ENCODE measurements around the gene CBY3.
A peak's percentile ranks its signal among the peaks of the same experiment; 100 is the strongest.
"Not testable (repeated sequence)": the region's sequence is repeated elsewhere in the genome, so short reads cannot be mapped to it uniquely, and the experiment has no call there.

The CBY3 gene

DNA sequence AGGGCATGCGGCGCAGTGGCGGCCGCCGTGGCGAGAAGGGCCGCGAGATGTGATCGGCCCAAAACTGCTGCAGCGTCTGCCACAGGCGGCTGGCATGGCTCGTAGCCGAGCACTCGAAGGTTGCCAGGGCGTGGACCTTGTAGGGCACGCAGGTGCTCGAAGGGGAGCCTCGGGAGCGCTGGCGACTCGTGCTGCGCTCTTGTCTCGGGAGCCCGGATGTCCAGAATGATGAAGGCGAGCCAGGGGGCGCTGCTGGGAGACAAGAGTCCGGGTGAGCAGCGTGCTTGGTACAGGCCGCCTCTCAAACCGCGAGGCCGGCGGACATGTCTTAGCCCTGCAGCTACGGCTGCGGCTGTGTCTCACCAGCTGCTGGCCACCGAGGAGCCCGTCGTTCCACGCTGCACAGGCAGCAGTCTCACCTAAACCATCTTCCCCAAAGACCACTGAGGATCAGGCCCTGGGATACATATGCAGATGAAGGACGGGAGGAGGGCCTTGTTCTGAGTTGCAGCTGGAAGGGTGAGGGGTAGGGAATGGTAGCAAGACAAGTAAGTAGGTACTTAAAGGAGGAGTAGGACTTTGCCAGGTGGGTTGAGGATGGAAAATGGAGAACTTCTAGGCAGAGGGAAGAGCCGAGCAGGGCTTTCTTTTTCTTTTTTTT is 1.7 kb downstream of the CBY3 start:
- in situ Hi-C loops (cut with MboI; ENCODE audit: low pct_unique_long_range_greater_than_20kb, low sequenced_read_pairs): no loop called here
- no peak for DNase-seq

- DNase-seq: peak; percentile 95
- in situ Hi-C loops (cut with MboI; ENCODE audit: low pct_unique_long_range_greater_than_20kb, low sequenced_read_pairs): no loop called here
Observed at GRCh38 chr5:179678223-179679013, 2.4 kb downstream of the CBY3 start.

DNA sequence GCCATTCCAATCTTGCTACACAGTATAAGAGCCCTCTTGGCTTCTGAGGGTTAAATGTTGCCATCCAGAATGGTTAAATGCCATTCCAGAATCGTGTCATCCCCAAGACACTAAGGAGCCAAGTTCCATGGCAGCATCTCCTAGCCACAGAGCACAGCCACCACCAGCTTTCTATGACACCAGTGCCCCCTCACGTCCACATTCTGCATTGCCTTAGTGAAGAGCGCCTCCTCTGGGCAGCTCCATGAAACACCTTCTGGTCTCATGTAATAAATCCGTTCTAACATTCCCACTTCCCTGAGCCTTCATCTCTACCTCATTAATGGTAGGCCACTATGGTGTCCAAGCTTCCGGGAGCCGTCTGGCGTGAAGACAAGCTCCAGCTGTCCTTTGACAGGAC is 12.4 kb downstream of the CBY3 start:
- in situ Hi-C loops (cut with MboI; ENCODE audit: low pct_unique_long_range_greater_than_20kb, low sequenced_read_pairs): no loop called here
- DNase-seq: peak; percentile 87

DNA sequence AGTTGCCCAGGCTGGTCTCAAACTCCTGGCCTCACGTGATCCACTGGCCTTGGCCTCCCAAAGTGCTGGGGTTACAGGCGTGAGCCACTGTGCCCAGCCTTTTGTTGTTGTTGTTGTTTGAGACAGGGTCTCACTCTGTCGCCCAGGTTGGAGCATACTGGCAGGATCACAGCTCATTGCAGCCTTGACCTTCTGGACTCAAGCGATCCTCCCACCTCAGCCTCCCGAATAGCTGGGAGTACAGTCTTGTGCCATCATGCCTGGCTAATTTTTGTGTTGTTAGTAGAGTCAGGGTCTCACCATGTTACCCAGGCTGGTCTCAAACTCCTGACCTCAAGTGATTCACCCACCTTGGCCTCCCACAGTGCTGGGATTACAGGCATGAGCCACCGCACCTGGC is 19.2 kb downstream of the CBY3 start:
- in situ Hi-C loops (cut with MboI; ENCODE audit: low pct_unique_long_range_greater_than_20kb, low sequenced_read_pairs); DNase-seq: not testable (repeated sequence)

- DNase-seq: peak; percentile 33
- in situ Hi-C loops (cut with MboI; ENCODE audit: low pct_unique_long_range_greater_than_20kb, low sequenced_read_pairs): not testable (repeated sequence)
Observed at GRCh38 chr5:179658179-179658856, 22.5 kb downstream of the CBY3 start.

DNA sequence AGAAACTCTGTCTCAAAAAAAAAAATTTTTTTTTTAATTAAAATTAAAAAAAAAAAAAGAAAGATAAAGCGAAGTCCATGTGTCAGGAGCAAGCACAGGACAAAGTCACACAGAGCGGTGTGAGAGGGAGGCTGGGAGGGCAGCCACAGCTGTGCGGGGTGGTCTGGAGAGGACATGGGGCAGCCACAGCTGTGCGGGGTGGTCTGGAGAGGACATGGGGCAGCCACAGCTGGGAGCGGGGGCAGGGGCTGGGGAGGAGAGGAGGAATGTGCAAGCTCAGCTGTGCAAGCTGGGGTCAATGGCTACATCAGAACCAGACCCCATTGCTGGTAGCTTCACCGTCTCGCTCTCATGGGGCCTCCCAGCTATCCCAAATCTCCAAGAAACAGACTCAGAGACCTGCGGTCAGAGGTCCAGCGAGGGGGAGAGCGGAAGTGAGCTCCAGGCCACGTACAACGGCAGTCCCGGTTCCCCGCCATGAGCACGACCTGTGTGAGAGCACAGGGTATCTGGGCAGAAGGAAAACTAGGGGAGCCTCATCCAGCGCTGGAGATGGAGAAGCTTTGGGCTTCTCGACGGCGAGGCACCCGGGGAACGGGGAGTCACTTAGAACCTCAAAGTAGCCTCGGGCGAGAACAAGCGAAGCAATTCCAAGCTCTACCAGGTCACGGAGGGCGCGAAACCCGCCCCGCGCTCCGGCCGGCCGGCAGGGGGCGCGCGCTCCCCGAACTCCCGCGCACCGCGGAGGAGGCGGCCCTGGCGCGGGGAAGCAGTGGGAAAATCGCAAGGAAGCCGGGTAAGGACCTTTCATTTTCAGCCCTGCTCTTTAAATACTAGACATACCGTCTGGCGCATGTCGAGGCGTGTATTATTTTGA is 23.3 kb downstream of the CBY3 start:
- in situ Hi-C loops (cut with MboI; ENCODE audit: low pct_unique_long_range_greater_than_20kb, low sequenced_read_pairs); DNase-seq: not testable (repeated sequence)

GRCh38 chr5:179653135-179653534 is 27.7 kb downstream of the CBY3 start:
- in situ Hi-C loops (cut with MboI; ENCODE audit: low pct_unique_long_range_greater_than_20kb, low sequenced_read_pairs): not testable (repeated sequence)

DNA sequence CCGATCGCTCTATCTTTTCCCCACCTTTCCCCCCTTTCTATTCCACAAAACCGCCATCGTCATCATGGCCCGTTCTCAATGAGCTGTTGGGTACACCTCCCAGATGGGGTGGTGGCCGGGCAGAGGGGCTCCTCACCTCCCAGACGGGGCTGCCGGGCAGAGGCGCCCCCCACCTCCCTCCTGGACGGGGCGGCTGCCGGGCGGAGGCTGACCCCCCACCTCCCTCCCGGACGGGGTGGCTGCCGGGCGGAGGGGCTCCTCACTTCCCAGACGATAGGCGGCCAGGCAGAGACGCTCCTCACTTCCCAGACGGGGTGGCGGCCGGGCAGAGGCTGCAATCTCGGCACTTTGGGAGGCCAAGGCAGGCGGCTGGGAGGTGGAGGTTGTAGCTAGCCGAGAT is 30.6 kb downstream of the CBY3 start:
- in situ Hi-C loops (cut with MboI; ENCODE audit: low pct_unique_long_range_greater_than_20kb, low sequenced_read_pairs); DNase-seq: not testable (repeated sequence)

More at GRCh38 chr5:179653135-179653534, 27.7 kb downstream of the CBY3 start:
- DNase-seq: peak; percentile 35

- not testable (repeated sequence) for DNase-seq
Observed at GRCh38 chr5:179649166-179649703, 31.6 kb downstream of the CBY3 start.

GRCh38 chr5:179648410-179648809 is 32.4 kb downstream of the CBY3 start:
- in situ Hi-C loops (cut with MboI; ENCODE audit: low pct_unique_long_range_greater_than_20kb, low sequenced_read_pairs): no loop called here
- DNase-seq: no peak

More at GRCh38 chr5:179649166-179649703, 31.6 kb downstream of the CBY3 start:
- in situ Hi-C loops (cut with MboI; ENCODE audit: low pct_unique_long_range_greater_than_20kb, low sequenced_read_pairs): not testable (repeated sequence)

- DNase-seq; in situ Hi-C loops (cut with MboI; ENCODE audit: low pct_unique_long_range_greater_than_20kb, low sequenced_read_pairs): not testable (repeated sequence)
Observed at GRCh38 chr5:179644766-179645165, 36.1 kb downstream of the CBY3 start.

DNA sequence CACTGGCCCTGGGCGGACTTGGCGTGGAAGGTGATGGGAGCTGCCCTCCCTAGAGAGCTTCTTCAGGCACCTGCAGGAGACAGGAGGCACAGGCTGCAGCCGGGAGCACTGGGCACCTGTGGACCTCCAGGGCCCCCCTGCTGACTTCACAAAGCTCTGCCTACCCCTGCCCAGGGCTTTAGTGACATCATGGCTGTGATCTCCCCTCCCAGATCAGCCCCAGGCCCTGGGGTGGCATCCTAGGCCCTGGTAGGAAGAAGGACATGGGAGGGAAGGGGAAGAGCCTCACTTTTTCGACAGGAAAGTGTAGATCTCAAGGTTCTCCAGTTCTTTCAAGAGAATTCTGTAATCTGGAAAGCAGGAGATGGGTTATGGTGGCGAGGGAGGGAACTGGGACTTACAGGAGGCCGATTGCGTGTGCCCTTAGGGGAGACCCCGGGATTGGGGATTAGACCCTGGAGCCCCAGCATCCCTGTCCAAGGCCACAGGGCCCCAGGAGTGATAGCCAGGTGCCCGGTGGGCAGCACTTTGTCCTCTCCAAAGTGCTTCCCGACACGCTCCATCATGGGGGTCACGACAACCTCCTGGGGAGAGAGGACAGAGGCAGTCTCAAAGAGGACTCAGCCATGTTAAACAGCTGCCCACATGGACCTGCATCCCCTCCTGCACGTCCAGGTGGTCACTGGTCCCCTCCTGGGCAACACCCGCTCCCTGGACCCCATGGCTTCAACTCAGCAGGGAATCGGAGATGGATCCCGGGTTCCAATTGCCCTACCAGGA is 37.5 kb downstream of the CBY3 start:
- DNase-seq; in situ Hi-C loops (cut with MboI; ENCODE audit: low pct_unique_long_range_greater_than_20kb, low sequenced_read_pairs): not testable (repeated sequence)

GRCh38 chr5:179642626-179643025 is 38.2 kb downstream of the CBY3 start:
- in situ Hi-C loops (cut with MboI; ENCODE audit: low pct_unique_long_range_greater_than_20kb, low sequenced_read_pairs); DNase-seq: not testable (repeated sequence)

DNA sequence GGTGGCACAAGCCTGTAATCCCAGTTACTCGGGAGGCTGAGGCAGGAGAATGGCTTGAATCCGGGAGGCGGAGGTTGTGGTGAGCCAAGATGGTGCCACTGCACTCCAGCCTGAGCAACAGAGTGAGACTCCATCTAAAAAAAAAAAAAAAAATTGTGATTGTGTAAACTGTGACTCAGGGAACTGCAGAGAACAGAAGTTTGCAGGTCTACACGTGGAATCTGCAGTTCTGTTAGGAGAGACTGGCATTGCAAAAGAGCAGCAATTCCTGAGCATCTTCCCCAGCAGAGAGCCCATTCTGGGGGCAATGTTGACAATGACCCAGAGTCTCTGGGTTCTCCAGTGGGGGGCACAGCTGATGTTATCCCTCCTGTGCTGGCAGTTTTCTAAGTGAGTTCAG is 39.1 kb downstream of the CBY3 start:
- in situ Hi-C loops (cut with MboI; ENCODE audit: low pct_unique_long_range_greater_than_20kb, low sequenced_read_pairs); DNase-seq: not testable (repeated sequence)

DNA sequence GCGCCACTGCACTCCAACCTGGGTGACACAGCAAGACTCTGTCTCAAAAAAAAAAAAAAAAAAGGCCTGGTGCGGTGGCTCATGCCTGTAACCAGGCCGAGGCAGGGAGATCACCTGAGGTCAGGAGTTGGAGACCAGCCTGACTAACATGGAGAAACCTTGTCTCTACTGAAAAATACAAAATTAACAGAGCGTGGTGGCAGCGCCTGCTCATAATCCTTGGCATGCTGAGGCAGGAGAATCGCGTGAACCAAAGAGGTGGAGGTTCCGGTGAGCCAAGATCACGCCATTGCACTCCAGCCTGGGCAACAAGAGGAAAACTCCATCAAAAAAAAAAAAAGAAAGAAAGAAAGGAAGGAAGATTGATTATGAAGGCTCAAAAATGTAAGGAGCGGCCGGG is 41.5 kb downstream of the CBY3 start:
- in situ Hi-C loops (cut with MboI; ENCODE audit: low pct_unique_long_range_greater_than_20kb, low sequenced_read_pairs); DNase-seq: not testable (repeated sequence)

- DNase-seq; in situ Hi-C loops (cut with MboI; ENCODE audit: low pct_unique_long_range_greater_than_20kb, low sequenced_read_pairs): not testable (repeated sequence)
Observed at GRCh38 chr5:179634370-179635172, 46.3 kb downstream of the CBY3 start.

Data from KBM-7 (cell line).